22Rv1 (cell line): ENCODE data around the gene PDE4B.

Source experiments
- H3K27ac ChIP-seq: fragments of 450-650 bp; 2 replicates; pipeline ENCODE4 v1.5.1; 2017
- CTCF ChIP-seq: fragments of 450-650 bp; IDR thresholded peaks from 2 replicates; pipeline ENCODE4 v1.5.1; 2017; ENCODE audit warnings: mild to moderate bottlenecking
- ZFX ChIP-seq: fragments of 450-650 bp; IDR thresholded peaks from 2 replicates; pipeline ENCODE4 v1.6.1; 2017; ENCODE audit warnings: antibody characterized with exemption, borderline replicate concordance

Gene PDE4B

GRCh38 chr1:65904681-65905083, 112.0 kb downstream of the PDE4B start:
- TF ChIP-seq CTCF (no peak), ZFX (no peak)
- H3K27ac ChIP-seq: no peak overlapping the region

- H3K27ac ChIP-seq: no peak overlapping the region
- TF ChIP-seq ZFX (no peak), CTCF (no peak)
Observed at GRCh38 chr1:65910432-65910831, 117.7 kb downstream of the PDE4B start.

- H3K27ac ChIP-seq: no peak overlapping the region
- TF ChIP-seq CTCF (no peak), ZFX (no peak)
Observed at GRCh38 chr1:65911679-65912078, 119.0 kb downstream of the PDE4B start.

GRCh38 chr1:65918564-65918963, 125.9 kb downstream of the PDE4B start:
- no peak for TF ChIP-seq CTCF
- H3K27ac ChIP-seq: no peak overlapping the region

GRCh38 chr1:65921446-65921845, 128.8 kb downstream of the PDE4B start:
- no peak for TF ChIP-seq CTCF
- TF ChIP-seq ZFX: no peak
- no peak overlapping the region; the same call in 1 of the 2 replicates for H3K27ac ChIP-seq

- TF ChIP-seq CTCF: no peak
- no peak for TF ChIP-seq ZFX
- no peak overlapping the region for H3K27ac ChIP-seq
Observed at GRCh38 chr1:65924471-65924870, 131.8 kb downstream of the PDE4B start.

- TF ChIP-seq ZFX: no peak
- TF ChIP-seq CTCF: no peak
Observed at GRCh38 chr1:65938506-65938905, 145.8 kb downstream of the PDE4B start.

More at GRCh38 chr1:65938506-65938905, 145.8 kb downstream of the PDE4B start:
- H3K27ac ChIP-seq: no peak overlapping the region
